Measurements from ENCODE around the gene YTHDF1. TPM values are rescaled to one million over a fixed set of nuclear protein-coding genes. Genes with fewer than 3 reads are reported as not detected.

The YTHDF1 gene
- total RNA-seq, 6 donors from 2014 or later = 29.3 to 42.1 (median 31.6) TPM

DNA sequence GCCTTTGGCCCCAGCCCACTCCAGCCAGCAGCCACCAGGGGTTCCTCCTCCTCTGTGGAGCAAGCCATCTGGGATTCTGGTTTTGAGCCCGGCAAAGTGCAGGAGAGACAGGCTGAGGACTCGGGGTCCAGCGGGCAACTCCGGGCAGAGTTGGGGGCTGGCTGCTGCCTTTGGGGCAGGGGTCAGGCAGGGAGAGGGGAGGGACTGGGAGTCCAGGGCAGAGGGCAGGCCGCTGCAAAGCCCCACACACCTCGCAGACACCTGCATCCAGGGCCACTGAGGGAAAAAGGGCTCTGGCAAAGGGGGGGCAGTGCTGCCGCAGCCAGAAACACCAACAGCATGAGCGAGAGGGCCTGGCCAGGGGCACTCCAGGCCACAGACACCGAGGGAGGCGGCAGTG lies 28.5 kb upstream of the YTHDF1 start:
- H3K27ac ChIP-seq = no peak overlapping the region
- 63 to 89% methylated on average over 3 to 10 of the region's 10 CpGs for WGBS, 2 donors
- TF ChIP-seq POLR2A (IDR thresholded peaks at IDR 0.05) (no peak), POLR2AphosphoS5 (IDR thresholded peaks at IDR 0.05) (no peak), CTCF (IDR thresholded peaks at IDR 0.05) (no peak), EP300 (IDR thresholded peaks at IDR 0.05) (no peak)
- H3K4me1 ChIP-seq = no peaks in the 10 kb centered on the region
- no peaks in the 10 kb centered on the region for H3K36me3 ChIP-seq
- H3K27me3 ChIP-seq = peaks cover 0 to 7% (median 4%) of the 10 kb centered on the region in 4 donors
- ATAC-seq (ENCODE audit: low FRiP score in 2 of 2) (no peak), DNase-seq (peak in 1 of 2 donors; percentile 71)
- no peaks in the 10 kb centered on the region for H3K9me3 ChIP-seq
- H3K4me3 ChIP-seq = no peak overlapping the region

- no peaks in the 10 kb centered on the region for H3K4me1 ChIP-seq
- DNase-seq (peak in 1 of 2 donors; percentile 68), ATAC-seq (ENCODE audit: low FRiP score in 2 of 2) (no peak)
- no peak overlapping the region for H3K27ac ChIP-seq
- 89% methylated on average over 20 of the region's 25 CpGs; no CpG with 5 or more reads in 1 of the 2 donors for WGBS, 2 donors
- TF ChIP-seq CTCF (IDR thresholded peaks at IDR 0.05) = no peak
- TF ChIP-seq EP300 (IDR thresholded peaks at IDR 0.05) = no peak
- no peak for TF ChIP-seq POLR2AphosphoS5 (IDR thresholded peaks at IDR 0.05)
- no peak for TF ChIP-seq POLR2A (IDR thresholded peaks at IDR 0.05)
- H3K27me3 ChIP-seq = peaks cover 0 to 7% (median 4%) of the 10 kb centered on the region in 4 donors
- H3K36me3 ChIP-seq = no peaks in the 10 kb centered on the region
- H3K4me3 ChIP-seq = no peak overlapping the region
- no peaks in the 10 kb centered on the region for H3K9me3 ChIP-seq
These were observed 27.8 kb upstream of the YTHDF1 start for GRCh38 chr20:63243604-63244247.

DNA sequence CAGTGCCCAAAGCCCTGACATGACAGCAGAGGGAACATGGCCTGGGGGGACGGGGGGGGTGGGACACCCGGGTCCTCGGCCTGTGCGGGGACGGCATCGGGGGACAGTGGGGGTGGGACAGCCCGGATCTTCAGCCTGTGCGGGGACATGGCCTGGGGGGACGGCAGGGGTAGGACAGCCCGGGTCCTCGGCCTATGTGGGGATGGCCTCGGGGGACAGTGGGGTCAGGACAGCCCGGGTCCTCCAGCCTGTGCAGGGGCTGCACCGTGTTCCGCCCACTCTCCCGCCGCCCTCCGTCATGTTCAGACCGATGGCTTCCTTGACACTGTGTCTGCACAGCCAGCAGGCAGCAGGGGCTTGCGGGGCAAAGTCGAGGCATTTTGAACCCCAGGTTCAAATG lies 26.8 kb upstream of the YTHDF1 start:
- DNase-seq (peak in 1 of 2 donors; percentile 58), ATAC-seq (ENCODE audit: low FRiP score in 2 of 2) (no peak)
- Histone ChIP-seq H3K9me3 (no peaks in the 10 kb centered on the region), H3K27ac (no peak overlapping the region), H3K4me3 (no peak overlapping the region), H3K4me1 (no peaks in the 10 kb centered on the region), H3K36me3 (no peaks in the 10 kb centered on the region), H3K27me3 (peaks cover 0 to 5% (median 0%) of the 10 kb centered on the region in 4 donors)
- TF ChIP-seq EP300 (IDR thresholded peaks at IDR 0.05) = no peak
- no peak for TF ChIP-seq POLR2A (IDR thresholded peaks at IDR 0.05)
- TF ChIP-seq CTCF (IDR thresholded peaks at IDR 0.05) = no peak
- WGBS, 2 donors = 86 to 91% methylated on average over 9 to 11 of the region's 21 CpGs

DNA sequence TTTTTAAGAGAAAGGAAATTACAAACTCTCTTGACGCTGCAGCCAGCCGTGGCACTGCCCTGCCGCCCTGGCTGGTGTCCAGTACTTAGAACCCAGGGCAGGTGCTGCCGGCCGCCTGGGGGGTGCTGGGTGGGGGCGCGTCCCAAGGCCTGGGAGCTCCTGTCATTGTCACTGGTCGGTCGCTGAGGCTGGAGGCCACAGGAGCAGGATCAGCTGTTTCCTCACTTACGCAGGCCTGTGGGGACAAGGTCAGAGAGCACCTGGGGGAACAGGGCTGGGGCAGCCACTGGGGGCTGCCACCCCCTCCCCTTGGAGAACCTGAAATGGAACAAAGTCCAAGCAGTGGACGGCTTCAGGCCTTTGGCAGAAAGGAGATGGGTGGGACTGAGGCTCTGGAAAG lies 25.3 kb upstream of the YTHDF1 start:
- peak in 1 of 2 donors; percentile 52 for DNase-seq
- no peak overlapping the region for H3K4me3 ChIP-seq
- TF ChIP-seq CTCF (IDR thresholded peaks at IDR 0.05) (no peak), POLR2A (IDR thresholded peaks at IDR 0.05) (no peak), POLR2AphosphoS5 (IDR thresholded peaks at IDR 0.05) (no peak), EP300 (IDR thresholded peaks at IDR 0.05) (no peak)
- no peak for ATAC-seq (ENCODE audit: low FRiP score in 2 of 2)
- 40 to 48% methylated on average over 10 of the region's 11 CpGs for WGBS, 2 donors
- H3K27ac ChIP-seq = no peak overlapping the region
- no peaks in the 10 kb centered on the region for H3K4me1 ChIP-seq
- H3K9me3 ChIP-seq = no peaks in the 10 kb centered on the region
- H3K27me3 ChIP-seq = no peaks in the 10 kb centered on the region
- H3K36me3 ChIP-seq = no peaks in the 10 kb centered on the region

- H3K36me3 ChIP-seq = no peaks in the 10 kb centered on the region
- 70 to 83% methylated on average over 2 to 11 of the region's 11 CpGs for WGBS, 2 donors
- ATAC-seq (ENCODE audit: low FRiP score in 2 of 2) (no peak), DNase-seq (peak in 1 of 2 donors; percentile 65)
- H3K27ac ChIP-seq = no peak overlapping the region
- no peaks in the 10 kb centered on the region for H3K9me3 ChIP-seq
- H3K4me3 ChIP-seq = no peak overlapping the region
- H3K27me3 ChIP-seq = no peaks in the 10 kb centered on the region
- TF ChIP-seq CTCF (IDR thresholded peaks at IDR 0.05) (no peak), POLR2AphosphoS5 (IDR thresholded peaks at IDR 0.05) (no peak), EP300 (IDR thresholded peaks at IDR 0.05) (no peak), POLR2A (IDR thresholded peaks at IDR 0.05) (no peak)
- H3K4me1 ChIP-seq = no peaks in the 10 kb centered on the region
These were observed 24.1 kb upstream of the YTHDF1 start for GRCh38 chr20:63240004-63240403.

All from upper lobe of left lung (tissue), 6 donors.